DLD1 (cell line): Measurements from ENCODE around the gene KCTD20.

Source experiments
- in situ Hi-C: cut with HindIII; loops from 2 replicates; pipeline ENCODE4 v1.10.0; 2017; ENCODE audit warnings: low sequenced_read_pairs

Gene KCTD20

DNA sequence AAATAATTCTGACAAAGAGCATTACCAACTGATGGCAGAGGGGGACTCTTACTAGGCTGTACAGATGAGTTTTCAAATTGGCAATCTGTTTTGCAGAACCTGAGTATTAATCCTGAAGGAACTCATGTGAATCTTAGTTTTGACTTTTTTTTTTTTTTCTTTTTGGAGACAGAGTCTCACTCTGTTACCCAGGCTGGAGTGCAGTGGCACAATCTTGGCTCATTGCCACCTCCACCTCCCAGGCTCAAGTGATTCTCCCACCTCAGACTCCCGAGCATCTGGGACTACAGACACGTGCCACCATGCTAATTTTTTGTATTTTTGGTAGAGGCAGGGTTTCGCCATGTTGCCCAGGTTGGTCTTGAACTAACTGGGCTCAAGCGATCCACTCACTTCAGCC, 49.3 kb downstream of the KCTD20 start:
- in situ Hi-C loops = no loop called here

DNA sequence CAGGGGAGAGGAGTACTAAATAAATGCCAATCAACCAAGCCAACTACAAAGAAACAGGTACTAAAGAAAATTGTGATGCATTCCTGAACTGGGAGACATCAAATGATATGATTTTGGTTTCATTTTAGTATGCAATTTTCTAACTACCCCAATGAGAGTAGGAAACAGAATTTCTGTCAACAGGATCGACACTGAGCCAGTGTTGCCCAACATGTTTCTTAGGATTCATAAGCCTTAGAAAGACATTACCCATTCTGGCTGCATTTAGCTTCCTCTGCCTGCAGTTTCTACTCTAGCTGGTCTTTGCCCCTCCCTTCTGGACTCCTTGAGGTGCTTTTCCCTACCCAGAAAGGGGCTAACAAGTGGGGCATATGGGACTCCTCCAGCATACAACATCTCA, 49.8 kb downstream of the KCTD20 start:
- in situ Hi-C loops = no loop called here

DNA sequence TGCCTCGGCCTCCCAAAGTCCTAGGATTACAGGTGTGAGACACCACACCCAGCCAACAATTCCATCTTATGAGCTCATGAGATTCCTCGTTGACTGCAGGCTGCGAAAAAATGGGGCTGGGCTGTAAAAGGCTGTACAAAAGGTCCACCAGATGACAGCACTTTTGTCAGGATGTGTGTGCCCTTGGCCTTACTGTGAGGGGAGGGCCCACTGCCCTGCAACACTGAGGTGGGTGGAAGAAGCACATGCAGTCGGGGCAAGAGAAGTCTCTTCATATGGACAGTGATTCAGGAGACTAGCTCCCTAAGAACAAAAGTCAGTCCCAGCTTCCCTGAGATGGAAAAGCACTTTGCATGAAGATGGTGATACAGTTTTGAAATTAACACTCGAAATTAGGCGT, 50.5 kb downstream of the KCTD20 start:
- in situ Hi-C loops = no loop called here

DNA sequence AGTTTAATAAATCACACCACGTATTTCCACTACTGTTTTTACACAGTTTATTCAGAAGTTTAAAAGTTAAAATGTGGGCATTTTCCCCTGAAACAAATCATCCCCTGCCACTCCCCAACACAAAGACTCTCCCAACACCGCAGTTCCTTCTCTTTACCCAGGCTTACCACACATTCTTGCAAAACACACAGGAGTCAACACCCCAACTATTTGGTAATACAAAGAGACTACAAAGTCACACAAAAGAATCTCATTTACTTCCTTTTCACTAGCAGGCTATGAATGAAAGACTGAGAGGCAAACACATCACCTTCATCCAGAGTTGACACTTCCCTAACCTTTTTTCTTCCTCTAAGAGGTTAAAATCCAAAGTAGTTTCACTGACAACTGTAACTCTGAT, 51.1 kb downstream of the KCTD20 start:
- in situ Hi-C loops = no loop called here

DNA sequence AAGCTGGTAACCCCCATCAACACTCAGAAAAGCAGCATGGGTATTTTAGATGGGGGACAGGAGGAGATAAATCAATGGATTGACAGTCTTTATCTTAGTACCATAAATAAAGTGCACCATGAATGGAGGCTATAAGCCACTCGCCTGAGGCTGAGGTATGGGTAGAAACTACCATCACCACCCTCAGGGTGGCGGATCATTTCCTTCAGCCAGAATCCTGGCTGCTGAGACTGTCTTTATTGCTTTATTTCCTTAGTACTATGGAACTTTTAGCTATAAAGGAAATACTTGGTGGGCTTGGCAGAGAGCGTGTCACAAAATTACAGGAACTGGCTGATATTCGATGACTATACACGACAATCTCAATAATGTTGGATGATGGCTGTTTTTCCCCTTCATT, 52.3 kb downstream of the KCTD20 start:
- in situ Hi-C loops = no loop called here

DNA sequence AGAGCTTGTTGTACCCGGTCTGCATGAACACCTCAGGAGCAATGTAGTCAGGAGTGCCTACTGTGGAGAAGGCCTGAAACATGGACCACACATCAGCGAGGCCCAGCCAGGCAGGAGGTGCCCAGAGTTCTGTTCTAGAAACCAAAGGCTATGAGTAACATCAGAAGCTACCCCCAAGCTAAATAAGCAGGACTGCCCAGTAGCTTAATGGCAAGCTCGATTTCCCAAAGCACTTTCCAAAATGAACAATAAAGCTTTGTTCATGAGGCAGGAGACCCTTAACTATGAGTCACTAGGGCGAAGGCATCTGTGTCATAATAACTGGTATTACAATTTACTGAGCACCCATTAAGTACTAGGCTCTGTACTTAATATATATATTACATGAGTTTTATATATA, 57.1 kb downstream of the KCTD20 start:
- in situ Hi-C loops = no loop called here

DNA sequence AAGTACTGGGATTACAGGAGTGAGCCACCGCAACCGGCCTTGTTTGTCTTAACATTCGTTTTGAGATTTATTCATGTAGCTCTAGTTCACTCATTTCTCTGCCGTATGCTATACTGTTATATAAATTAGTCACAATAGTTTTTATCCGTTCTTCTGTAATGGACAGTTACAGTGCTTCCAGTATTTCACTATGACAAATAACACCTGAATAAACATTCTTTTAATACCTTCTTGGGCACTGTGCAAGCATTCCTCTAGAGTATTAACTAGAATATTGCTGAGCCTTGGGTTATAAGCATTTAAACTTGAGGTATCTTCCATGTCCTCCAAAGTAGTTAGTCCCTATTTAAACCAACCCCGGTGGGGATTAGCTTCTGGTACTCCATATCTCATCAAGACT, 58.9 kb downstream of the KCTD20 start:
- in situ Hi-C loops = no loop called here

DNA sequence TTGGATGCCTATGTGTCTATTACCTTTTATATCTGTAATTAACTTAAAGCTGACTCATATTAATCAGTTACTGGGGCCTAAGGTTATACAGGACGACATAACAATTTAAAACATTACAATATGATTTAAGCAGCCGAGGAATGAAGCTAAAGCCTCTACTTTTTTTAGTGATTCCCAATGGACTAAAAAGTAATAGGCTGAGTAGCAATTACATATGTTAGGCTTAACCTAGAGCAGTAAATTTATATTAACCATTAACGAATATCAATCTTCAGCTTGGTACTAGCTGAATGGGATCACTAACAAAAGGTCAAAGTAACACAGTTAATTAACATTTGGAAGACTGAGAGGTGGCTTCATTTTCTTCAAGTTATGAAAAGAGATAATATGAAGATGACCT, 61.4 kb downstream of the KCTD20 start:
- in situ Hi-C loops = no loop called here

DNA sequence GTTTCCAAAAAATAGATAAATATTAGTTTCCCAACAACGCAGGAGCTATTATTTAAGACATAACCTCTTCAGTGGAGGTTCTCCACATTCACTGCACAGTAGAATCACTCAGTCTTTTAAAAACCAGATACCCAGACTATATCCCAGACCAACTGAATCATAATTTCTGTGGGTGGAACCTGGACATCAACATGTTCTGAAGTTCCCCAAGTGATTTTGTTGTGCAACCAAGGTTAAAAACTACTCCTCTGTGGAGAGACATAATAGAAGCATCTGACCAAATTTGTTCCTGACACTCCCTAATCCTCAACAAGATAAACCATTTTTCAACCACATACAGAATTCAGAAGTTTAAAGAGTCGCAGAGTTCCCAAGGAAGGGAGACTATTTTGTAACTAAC, 62.2 kb downstream of the KCTD20 start:
- in situ Hi-C loops = no loop called here

DNA sequence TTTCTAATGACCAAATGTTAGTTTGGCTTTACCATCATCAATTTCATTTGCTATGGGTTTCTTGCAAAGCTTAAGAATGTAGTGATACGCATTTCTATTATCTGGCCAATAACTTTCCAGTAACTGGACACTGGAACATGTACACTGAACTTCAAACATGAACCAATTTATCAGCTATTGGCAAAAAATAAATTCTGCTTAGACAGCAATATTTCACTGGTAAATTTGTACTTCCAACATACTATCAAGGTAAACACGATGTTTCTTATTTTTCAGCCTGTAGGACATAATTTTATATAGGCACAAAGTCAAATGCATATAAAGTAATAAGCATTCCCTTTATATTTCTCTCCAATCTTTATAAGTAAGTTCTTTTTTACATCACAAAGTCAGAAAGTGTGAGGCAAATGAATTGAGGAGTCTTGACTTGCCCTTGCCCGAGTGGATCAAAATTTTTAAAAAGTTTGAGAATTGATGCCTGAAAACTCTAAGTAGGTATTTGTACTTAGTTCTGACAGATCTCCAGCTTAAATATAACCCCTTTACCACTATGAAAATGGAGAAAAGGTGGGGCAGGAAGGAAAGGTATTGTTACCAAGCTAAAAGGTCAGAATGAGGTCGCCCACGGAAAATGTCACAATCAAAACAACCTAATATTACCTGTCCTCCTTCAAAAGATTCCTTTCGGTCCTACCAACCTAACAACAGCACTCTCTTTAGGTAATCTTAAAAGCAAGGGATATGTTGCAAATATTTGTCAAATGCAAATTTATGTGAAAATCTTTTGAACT, 63.1 kb downstream of the KCTD20 start:
- in situ Hi-C loops = no loop called here

DNA sequence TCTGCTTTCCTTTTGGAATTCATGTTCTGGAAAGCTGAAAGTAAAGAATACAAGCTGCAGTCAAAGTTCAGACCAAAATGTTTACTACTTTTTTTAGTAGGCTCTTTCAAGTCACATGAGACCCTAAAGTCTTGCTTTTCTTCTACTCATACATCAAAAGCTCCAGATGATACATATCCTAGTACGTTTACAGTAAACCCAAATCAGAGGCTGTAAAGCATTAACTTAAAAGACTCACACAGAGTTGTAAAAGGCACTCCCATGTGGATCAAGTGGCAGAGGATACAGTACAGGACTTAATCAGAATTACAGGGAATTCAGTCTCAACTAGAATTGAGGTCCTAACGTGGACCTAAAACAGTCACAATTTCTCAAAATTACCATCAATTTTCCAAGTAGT, 63.8 kb downstream of the KCTD20 start:
- in situ Hi-C loops = no loop called here

DNA sequence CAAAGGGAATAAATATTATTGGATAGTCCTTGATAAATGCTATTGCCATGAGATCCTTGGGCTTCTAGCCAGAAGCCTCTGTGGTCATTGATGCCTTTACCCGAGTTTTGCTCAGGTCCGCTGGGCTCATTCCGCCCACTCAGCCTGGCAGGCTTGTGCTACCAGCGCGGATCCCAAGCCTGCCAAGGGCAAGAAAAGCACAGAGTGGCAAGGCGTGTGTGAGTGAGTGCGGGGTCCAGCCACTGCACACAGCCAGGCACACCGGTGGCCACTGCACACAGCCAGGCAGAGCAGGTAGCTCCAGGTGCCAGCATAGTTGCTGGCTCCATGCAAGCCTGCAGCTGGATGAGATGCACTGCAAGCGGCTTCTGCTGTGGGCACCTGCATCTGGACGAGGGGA, 65.7 kb downstream of the KCTD20 start:
- in situ Hi-C loops = no loop called here

DNA sequence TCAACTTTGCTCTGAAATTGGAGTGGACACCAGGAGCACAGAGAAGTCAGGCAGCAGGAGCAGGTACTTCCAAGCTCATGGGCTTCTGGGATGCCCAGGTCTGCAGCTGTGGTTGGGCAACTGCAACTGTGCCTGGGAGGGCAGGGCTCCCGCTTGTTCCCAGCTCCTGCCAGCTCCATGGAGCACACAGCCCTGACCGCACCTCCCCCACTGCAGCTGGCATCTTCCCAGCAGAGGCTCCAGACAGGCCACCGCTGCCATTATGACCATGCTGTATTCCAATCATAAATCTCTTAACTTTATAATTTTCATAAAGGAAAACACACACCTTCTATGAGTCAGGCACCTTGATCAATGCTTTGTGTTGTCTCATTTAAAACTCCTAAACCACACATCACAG, 67.6 kb downstream of the KCTD20 start:
- in situ Hi-C loops = no loop called here

DNA sequence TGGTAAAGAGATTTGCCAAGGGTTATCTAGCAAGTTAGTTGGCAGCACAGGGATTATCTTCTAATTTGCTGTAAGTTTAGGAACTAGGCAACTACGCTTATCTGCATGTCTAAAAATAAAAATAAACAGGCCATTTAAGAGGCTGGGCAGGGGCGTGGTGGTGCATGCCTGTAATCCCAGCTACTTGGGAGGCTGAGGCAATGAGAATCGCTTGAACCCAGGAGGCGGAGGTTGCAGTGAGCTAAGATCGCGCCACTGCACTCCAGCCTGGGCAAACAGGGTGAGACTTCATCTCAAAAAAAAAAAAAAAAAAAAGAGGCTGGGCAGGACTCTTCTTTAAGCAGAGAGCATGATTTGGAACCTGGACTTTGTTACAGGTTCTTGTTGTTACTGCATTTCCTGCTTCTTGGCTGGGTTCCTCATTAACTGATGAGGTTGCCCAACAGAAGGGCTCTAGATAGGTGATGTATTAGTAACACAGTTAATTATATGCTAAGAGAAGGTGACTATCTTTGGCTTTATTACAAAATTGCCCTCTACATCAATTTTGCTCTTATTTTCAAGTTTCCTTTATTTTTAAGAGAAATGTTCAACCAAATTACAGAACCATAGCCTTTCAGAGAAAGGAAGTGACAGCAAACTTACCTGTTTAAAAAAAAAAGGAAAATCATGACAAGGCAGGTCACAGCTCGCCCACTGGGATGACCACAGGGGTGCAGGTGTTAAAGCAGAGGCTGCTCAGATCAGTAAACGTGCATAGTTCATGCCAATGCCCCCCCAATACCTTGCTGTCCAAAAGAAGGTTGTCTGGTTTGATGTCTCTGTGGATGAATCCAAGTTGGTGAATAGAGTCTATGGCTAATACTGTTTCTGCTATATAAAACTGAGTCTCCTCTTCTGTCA, 72.0 kb downstream of the KCTD20 start:
- in situ Hi-C loops = no loop called here

DNA sequence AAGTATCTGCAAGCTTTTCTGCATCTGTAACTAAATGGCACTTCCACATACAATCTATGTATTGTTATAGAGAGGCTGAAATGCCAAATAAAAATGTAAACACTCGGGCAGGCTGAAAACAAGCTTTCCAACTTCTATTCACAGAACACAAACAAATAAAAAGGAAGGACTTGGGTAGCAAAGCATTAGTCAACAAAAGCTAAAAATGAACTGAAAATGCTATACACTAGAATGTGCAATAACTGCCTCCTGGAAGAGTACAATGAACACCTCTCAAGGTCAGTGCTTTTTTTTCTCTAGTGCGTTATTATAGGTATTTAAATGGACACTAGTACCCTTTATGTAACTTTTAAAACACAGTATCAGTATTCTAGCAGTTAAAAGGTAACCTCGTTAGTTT, 73.0 kb downstream of the KCTD20 start:
- in situ Hi-C loops = no loop called here

DNA sequence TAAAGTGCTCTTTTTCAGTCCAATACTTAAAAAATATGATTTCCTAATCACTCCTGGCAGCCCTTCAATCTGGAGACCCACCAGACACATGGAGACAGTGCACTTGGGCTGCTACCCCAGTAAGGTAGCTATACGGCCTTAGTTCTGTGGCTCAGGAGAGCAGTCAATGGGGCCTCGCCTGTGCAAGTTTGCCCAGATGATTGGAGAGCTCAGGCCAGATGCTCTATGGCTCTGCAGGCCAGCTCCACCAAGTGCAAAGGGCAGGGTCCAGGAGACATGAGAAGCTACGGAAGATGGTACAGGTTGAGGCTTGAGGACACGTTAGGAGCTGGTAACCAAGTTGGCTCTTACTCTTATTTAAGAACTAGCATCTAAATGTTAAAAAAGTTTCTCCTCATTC, 73.8 kb downstream of the KCTD20 start:
- in situ Hi-C loops = no loop called here

DNA sequence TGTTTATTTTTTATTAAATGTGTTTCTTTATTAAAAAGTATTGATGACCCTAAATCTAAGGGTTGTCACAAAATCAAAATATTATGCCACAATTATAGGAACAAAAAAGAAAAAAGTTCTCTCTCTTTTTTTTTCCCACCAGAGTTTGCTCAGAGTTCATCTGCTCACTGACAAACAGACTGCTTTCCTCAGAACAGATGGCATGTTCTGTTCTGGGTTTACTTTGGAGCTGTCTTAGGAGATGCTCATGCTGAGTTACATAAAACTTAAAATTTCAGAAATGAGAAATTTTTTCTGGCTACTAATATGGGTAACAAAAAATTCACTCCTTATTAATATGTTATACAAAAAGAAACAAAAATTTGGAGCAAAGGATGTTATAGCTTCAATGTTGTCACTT, 74.2 kb downstream of the KCTD20 start:
- in situ Hi-C loops = no loop called here

DNA sequence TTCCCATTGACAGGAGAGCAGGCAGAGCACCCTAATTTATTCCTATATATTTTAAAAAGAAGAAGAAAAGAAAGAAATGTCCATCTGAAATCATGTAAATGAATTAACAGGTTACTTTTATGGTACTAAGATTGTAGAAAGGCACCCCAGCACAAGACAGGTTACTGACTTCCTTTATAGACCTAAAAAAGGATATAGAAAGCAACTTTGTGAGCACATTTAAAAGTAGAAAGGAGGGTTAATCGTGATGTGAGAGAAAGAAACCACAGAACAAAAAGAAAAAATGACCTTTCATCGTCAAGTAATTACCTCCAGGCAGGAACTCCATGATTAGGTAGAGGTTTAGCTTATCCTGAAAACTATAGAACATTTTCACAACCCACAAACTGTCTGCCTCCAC, 74.6 kb downstream of the KCTD20 start:
- in situ Hi-C loops = no loop called here

DNA sequence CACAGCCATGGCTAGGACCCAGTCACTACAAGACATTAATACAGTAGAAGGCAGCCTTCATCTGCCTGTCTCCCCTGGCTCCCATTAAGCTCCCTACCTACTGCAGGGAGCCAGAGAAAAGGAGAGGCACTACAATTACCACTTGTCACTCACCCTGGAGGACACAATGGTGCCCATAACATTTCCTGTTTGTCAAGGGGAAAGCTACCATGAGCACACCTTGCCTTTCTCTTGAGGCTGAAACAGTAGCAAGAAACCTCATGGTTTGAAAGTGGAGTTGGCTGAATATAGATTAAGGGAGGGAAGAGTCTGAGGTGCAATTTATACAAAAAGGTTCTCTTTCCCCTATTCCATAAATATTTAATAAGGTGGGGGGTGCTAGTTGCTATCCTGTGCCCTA, 76.6 kb downstream of the KCTD20 start:
- in situ Hi-C loops = no loop called here

DNA sequence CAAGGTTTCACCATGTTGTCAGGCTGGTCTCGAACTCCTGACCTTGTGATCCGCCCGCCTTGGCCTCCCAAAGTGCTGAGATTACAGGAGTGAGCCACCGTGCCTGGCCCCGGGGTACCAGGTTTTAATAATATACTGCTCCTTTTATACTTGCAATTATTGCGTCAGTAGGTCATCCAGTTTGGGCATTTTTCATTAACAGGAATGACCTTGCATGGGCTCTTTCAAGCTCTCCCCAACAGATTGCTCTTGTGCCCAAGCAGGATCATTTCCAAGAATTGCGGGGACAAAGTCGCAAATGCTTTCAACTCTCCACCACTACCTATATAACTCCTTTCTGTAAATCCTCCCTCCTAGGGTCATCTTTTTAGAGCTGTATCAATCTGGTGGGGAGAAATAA, 80.7 kb downstream of the KCTD20 start:
- in situ Hi-C loops = no loop called here

DNA sequence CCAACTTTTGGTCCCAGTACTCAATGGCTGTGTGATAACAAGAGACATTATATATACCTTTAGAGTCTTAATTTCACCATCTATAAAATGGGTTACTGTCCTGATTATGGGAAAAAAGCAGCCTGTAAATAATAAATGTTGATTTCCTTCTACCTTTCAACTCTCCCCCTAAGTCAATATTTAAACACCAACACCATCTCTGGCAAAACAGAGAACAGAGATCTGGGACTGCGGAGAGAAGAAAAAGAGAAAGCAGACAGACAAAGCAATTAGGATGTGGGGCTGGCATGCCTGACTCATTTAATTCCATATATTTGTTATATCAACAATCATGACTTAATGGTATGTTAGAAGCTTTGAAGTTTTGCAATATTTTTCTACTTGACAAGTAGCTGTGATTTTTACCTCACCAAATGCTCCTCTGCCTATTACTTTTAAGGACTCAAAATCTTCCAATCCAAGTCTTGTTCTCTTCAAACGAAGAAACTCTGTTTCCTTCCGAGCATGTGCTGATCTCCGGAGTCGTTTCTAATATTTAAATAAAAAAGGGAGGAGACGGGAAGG, 81.2 kb downstream of the KCTD20 start:
- in situ Hi-C loops = no loop called here

DNA sequence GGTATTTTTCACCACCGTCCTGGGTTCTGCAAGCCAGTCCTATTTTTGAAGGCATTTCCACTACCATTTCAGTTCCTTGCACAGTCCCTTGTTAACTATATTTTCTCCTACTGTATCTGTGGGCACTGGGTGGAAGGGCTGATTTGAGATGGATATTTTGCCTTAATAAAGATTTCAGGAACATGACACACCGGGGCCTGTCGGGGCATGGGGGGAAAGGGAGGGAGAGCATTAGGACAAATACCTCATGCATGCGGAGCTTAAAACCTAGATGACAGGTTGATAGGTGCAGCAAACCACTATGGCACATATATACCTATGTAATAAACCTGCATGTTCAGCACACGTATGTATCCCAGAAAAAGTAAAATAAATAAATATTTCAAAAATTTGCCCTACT, 82.1 kb downstream of the KCTD20 start:
- in situ Hi-C loops = no loop called here
